Astrocyte (in vitro differentiated cells and primary cell): Measurements from ENCODE around the gene INPP5J. TPM values are rescaled to one million over a fixed set of nuclear protein-coding genes. Genes with fewer than 3 reads are reported as not detected.

ENCODE experiments used
- DNase-seq: peaks from one replicate; pipeline ENCODE4 v3.0.0-alpha.2; 2010; ENCODE audit warnings: low read depth
- FAIRE-seq: peaks from 2 replicates; lab custom pipeline; 2011; peaks lifted over from hg19 to GRCh38; lab: Jason Lieb, UNC
- H2AFZ ChIP-seq: 2 replicates; pipeline ENCODE4 v1.6.0; 2012; ENCODE audit warnings: low read depth, low read length, inconsistent platforms
- H3K27ac ChIP-seq: 2 replicates; pipeline ENCODE4 v1.5.1; 2011; ENCODE audit warnings: low read depth, low read length, inconsistent platforms
- H3K27me3 ChIP-seq: 2 replicates; pipeline ENCODE4 v1.6.0; 2011; ENCODE audit warnings: low read length, inconsistent platforms; ENCODE audit not compliant: insufficient read depth
- H3K36me3 ChIP-seq: 2 replicates; pipeline ENCODE4 v1.5.1; 2011; ENCODE audit warnings: low read length, inconsistent platforms; ENCODE audit not compliant: insufficient read depth
- H3K4me1 ChIP-seq: 2 replicates; pipeline ENCODE4 v1.5.1; 2011; ENCODE audit warnings: low read length, inconsistent platforms; ENCODE audit not compliant: insufficient read depth
- H3K4me2 ChIP-seq: 2 replicates; pipeline ENCODE4 v1.6.0; 2012; ENCODE audit warnings: low read length, inconsistent platforms
- H3K4me3 ChIP-seq: 2 replicates; pipeline ENCODE4 v1.5.1; 2011; ENCODE audit warnings: low read depth, mild to moderate bottlenecking, low read length, inconsistent platforms; ENCODE audit not compliant: insufficient read depth
- H3K79me2 ChIP-seq: 2 replicates; pipeline ENCODE4 v1.6.0; 2012; ENCODE audit warnings: mild to moderate bottlenecking, low read length, inconsistent platforms; ENCODE audit not compliant: insufficient read depth
- H3K9ac ChIP-seq: 2 replicates; pipeline ENCODE4 v1.6.0; 2012; ENCODE audit warnings: mild to moderate bottlenecking, low read length, inconsistent platforms
- H3K9me3 ChIP-seq: 2 replicates; pipeline ENCODE4 v1.5.1; 2012; ENCODE audit warnings: low read depth, mild to moderate bottlenecking, low read length, inconsistent platforms; ENCODE audit not compliant: insufficient read depth
- H4K20me1 ChIP-seq: 2 replicates; pipeline ENCODE4 v1.6.0; 2012; ENCODE audit warnings: low read length, inconsistent platforms; ENCODE audit not compliant: insufficient read depth
- H3K27ac Mint-ChIP-seq: one replicate; pipeline ENCODE4 v1.8.0; 2021; ENCODE audit warnings: mild to moderate bottlenecking, mixed read lengths; ENCODE audit not compliant: unreplicated experiment
- H3K27me3 Mint-ChIP-seq: one replicate; pipeline ENCODE4 v1.8.0; 2021; ENCODE audit warnings: low read depth, mixed read lengths; ENCODE audit not compliant: unreplicated experiment
- H3K36me3 Mint-ChIP-seq: one replicate; pipeline ENCODE4 v1.8.0; 2021; ENCODE audit warnings: low read depth, mixed read lengths; ENCODE audit not compliant: unreplicated experiment
- H3K4me1 Mint-ChIP-seq: one replicate; pipeline ENCODE4 v1.8.0; 2021; ENCODE audit warnings: low read depth, mixed read lengths; ENCODE audit not compliant: unreplicated experiment
- H3K4me3 Mint-ChIP-seq: one replicate; pipeline ENCODE4 v1.8.0; 2021; ENCODE audit warnings: mild to moderate bottlenecking, moderate library complexity, mixed read lengths; ENCODE audit not compliant: unreplicated experiment
- H3K9me3 Mint-ChIP-seq: one replicate; pipeline ENCODE4 v1.8.0; 2021; ENCODE audit warnings: mild to moderate bottlenecking, mixed read lengths; ENCODE audit not compliant: unreplicated experiment
- CTCF ChIP-seq: IDR thresholded peaks from 2 replicates; pipeline ENCODE4 v1.5.1; 2011; ENCODE audit warnings: low read depth, mild to moderate bottlenecking, inconsistent platforms, low read length, moderate library complexity; ENCODE audit not compliant: insufficient read depth
- EZH2 ChIP-seq: IDR thresholded peaks from 2 replicates; pipeline ENCODE4 v1.6.1; 2012; ENCODE audit warnings: mild to moderate bottlenecking, low read length, inconsistent platforms; ENCODE audit not compliant: insufficient read depth
- total RNA-seq: library from RNA; stranded (reverse); gene quantifications from 2 replicates; pipeline ENCODE4 v1.2.1, GENCODE V29; 2021

The INPP5J gene
- total RNA-seq, 1 donor from 2014 or later: 3.0 TPM

- Mint-ChIP-seq H3K36me3 (peaks cover 3% of the 10 kb centered on the region), H3K27ac (no peak overlapping the region), H3K27me3 (no peaks in the 10 kb centered on the region), H3K4me3 (no peak overlapping the region), H3K4me1 (peaks cover 17% of the 10 kb centered on the region), H3K9me3 (peaks cover 5% of the 10 kb centered on the region)
- no peak overlapping the region for H3K9ac ChIP-seq
- H3K36me3 ChIP-seq: no peaks in the 10 kb centered on the region
- DNase-seq: no peak
- no peak overlapping the region for H2AFZ ChIP-seq
- H3K9me3 ChIP-seq: no peaks in the 10 kb centered on the region
- no peak overlapping the region for H3K4me3 ChIP-seq
- H4K20me1 ChIP-seq: peaks cover 25% of the 10 kb centered on the region
- H3K4me2 ChIP-seq: no peak overlapping the region
- no peaks in the 10 kb centered on the region for H3K27me3 ChIP-seq
- TF ChIP-seq CTCF: no peak
- TF ChIP-seq EZH2: no peak
- no peak overlapping the region for H3K27ac ChIP-seq
- H3K4me1 ChIP-seq: peaks cover 31% of the 10 kb centered on the region
- peaks cover 29% of the 10 kb centered on the region for H3K79me2 ChIP-seq
- no peak for FAIRE-seq
These were observed 43.6 kb upstream of the INPP5J start for GRCh38 chr22:31079095-31079642.

GRCh38 chr22:31080164-31080847 lies 42.5 kb upstream of the INPP5J start:
- H3K9me3 Mint-ChIP-seq: peaks cover 5% of the 10 kb centered on the region
- no peak for FAIRE-seq
- peak overlapping the region; percentile 91 for H3K27ac Mint-ChIP-seq
- H3K4me3 Mint-ChIP-seq: peak overlapping the region; percentile 87
- peaks cover 20% of the 10 kb centered on the region for H3K4me1 Mint-ChIP-seq
- H3K27me3 Mint-ChIP-seq: no peaks in the 10 kb centered on the region
- Histone ChIP-seq H3K4me3 (peak overlapping the region; percentile 82), H3K9ac (peak overlapping the region; percentile 92), H3K36me3 (no peaks in the 10 kb centered on the region), H3K79me2 (peaks cover 40% of the 10 kb centered on the region), H4K20me1 (peaks cover 25% of the 10 kb centered on the region), H3K4me2 (peak overlapping the region; percentile 96), H3K4me1 (peaks cover 41% of the 10 kb centered on the region), H3K9me3 (no peaks in the 10 kb centered on the region), H3K27me3 (no peaks in the 10 kb centered on the region), H2AFZ (peak overlapping the region; percentile 90), H3K27ac (peak overlapping the region; percentile 91)
- TF ChIP-seq EZH2 (no peak), CTCF (no peak)
- DNase-seq: no peak
- peaks cover 3% of the 10 kb centered on the region for H3K36me3 Mint-ChIP-seq
